ENCODE measurements around the gene HOXC6. TPM values are rescaled to one million over a fixed set of nuclear protein-coding genes. Genes with fewer than 3 reads are reported as not detected.
A peak's percentile ranks its signal among the peaks of the same experiment; 100 is the strongest.

The HOXC6 gene
- total and polyA plus RNA-seq, 11 donors = 0.04 to 0.40 (median 0.08) TPM; not detected in 8

DNA sequence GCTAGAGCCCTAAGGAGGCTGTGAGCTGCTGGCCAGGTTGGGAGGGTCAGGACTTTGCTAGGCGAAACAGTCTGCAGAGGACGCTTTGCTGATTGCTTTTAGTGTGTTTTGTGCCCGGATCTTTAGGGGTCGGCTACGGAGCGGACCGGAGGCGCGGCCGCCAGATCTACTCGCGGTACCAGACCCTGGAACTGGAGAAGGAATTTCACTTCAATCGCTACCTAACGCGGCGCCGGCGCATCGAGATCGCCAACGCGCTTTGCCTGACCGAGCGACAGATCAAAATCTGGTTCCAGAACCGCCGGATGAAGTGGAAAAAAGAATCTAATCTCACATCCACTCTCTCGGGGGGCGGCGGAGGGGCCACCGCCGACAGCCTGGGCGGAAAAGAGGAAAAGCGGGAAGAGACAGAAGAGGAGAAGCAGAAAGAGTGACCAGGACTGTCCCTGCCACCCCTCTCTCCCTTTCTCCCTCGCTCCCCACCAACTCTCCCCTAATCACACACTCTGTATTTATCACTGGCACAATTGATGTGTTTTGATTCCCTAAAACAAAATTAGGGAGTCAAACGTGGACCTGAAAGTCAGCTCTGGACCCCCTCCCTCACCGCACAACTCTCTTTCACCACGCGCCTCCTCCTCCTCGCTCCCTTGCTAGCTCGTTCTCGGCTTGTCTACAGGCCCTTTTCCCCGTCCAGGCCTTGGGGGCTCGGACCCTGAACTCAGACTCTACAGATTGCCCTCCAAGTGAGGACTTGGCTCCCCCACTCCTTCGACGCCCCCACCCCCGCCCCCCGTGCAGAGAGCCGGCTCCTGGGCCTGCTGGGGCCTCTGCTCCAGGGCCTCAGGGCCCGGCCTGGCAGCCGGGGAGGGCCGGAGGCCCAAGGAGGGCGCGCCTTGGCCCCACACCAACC, 1.5 kb downstream of the HOXC6 start:
- WGBS, 4 donors = 17 to 25% (median 22%) methylated on average over 48 to 53 of the region's 53 CpGs
- ATAC-seq = no peak
- Histone ChIP-seq H3K4me3 (peak overlapping the region in 1 of 12 donors; percentile 2), H3K9me3 (no peaks in the 10 kb centered on the region), H3K27me3 (peaks cover 58 to 100% (median 98%) of the 10 kb centered on the region in 9 donors), H3K4me1 (peaks cover 0 to 33% (median 5%) of the 10 kb centered on the region in 12 donors), H3K36me3 (no peaks in the 10 kb centered on the region), H3K27ac (no peak overlapping the region)
- DNase-seq = no peak
- no peak for TF ChIP-seq POLR2A (IDR thresholded peaks at IDR 0.05)
- intact Hi-C loops (cut with DNase I) = loop anchor here in 1 of 10 donors (5.0 kb wide), 1 partner anchor 163 kb away; no protein-coding TSS in a partner anchor

GRCh38 chr12:54030442-54030801, 2.2 kb downstream of the HOXC6 start:
- peaks cover 60 to 100% (median 99%) of the 10 kb centered on the region in 9 donors for H3K27me3 ChIP-seq

DNA sequence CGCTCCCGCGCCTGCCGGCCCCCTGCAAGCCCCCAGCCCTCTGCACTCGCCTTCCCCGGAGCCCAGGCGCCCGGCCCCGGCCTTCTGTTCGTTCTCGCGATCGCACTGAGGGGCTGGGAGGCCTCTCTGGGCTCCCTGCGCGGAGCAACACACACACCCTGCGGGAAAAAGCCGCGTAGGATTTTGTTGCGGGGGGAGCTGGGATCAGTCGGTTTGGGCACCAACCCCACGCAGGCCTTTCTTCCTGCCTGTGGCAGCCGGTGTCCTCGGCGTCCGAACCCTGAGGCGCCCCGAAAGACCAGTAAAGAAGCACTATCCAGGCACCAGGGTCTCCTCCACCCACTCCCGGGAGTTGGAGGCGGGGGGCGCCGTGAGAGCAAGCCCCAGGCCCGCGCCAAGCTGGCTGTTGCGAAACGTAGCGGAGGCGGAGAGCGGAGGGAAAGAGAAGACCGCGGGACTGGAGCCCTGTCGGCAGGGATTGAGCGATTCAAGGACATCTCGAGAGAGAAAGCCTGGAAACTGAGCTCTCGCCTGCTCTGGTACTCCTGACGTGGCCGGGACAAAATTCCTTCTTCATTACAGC, 2.7 kb downstream of the HOXC6 start:
- Histone ChIP-seq H3K36me3 (no peaks in the 10 kb centered on the region), H3K27me3 (peaks cover 59 to 100% (median 99%) of the 10 kb centered on the region in 9 donors), H3K9me3 (no peaks in the 10 kb centered on the region), H3K27ac (no peak overlapping the region), H3K4me1 (peaks cover 0 to 33% (median 5%) of the 10 kb centered on the region in 12 donors), H3K4me3 (peak overlapping the region in 3 of 12 donors; percentile 7 to 13 (median 10))
- intact Hi-C loops (cut with DNase I) = loop anchor here in 1 of 10 donors (5.0 kb wide), 1 partner anchor 161 kb away; no protein-coding TSS in a partner anchor
- 6 to 15% (median 10%) methylated on average over 32 to 46 of the region's 46 CpGs for WGBS, 4 donors
- TF ChIP-seq POLR2A (IDR thresholded peaks at IDR 0.05) (no peak), CTCF (IDR thresholded peaks at IDR 0.05) (no peak)
- ATAC-seq (peak in 2 of 4 donors; percentile 12 to 35), DNase-seq (no peak)

More at GRCh38 chr12:54030442-54030801, 2.2 kb downstream of the HOXC6 start:
- ATAC-seq (no peak), DNase-seq (no peak)
- intact Hi-C loops (cut with DNase I) = loop anchor here in 1 of 10 donors (5.0 kb wide), 1 partner anchor 162 kb away; no protein-coding TSS in a partner anchor
- TF ChIP-seq POLR2A (IDR thresholded peaks at IDR 0.05) (no peak), CTCF (IDR thresholded peaks at IDR 0.05) (no peak)
- H3K9me3 ChIP-seq = no peaks in the 10 kb centered on the region
- no peak overlapping the region for H3K4me3 ChIP-seq
- no peak overlapping the region for H3K27ac ChIP-seq
- no peaks in the 10 kb centered on the region for H3K36me3 ChIP-seq
- WGBS, 4 donors = 36 to 49% (median 39%) methylated on average over 7 of the region's 7 CpGs
- peaks cover 0 to 33% (median 5%) of the 10 kb centered on the region in 12 donors for H3K4me1 ChIP-seq

- intact Hi-C loops (cut with DNase I) = loop anchor here in 1 of 10 donors (5.0 kb wide), 1 partner anchor 161 kb away; no protein-coding TSS in a partner anchor
- no peak overlapping the region for H3K27ac ChIP-seq
- ATAC-seq = no peak
- H3K4me1 ChIP-seq = peaks cover 0 to 33% (median 5%) of the 10 kb centered on the region in 12 donors
- peaks cover 63 to 100% (median 99%) of the 10 kb centered on the region in 9 donors for H3K27me3 ChIP-seq
- WGBS, 4 donors = 18 to 27% (median 19%) methylated on average over 16 of the region's 16 CpGs
- no peak for DNase-seq
- H3K36me3 ChIP-seq = no peaks in the 10 kb centered on the region
- H3K4me3 ChIP-seq = no peak overlapping the region
- TF ChIP-seq CTCF (IDR thresholded peaks at IDR 0.05) (no peak), POLR2A (IDR thresholded peaks at IDR 0.05) (no peak)
- H3K9me3 ChIP-seq = no peaks in the 10 kb centered on the region
Measured at GRCh38 chr12:54031480-54031879, 3.2 kb downstream of the HOXC6 start.

All from heart left ventricle (tissue), 16 donors.